GM18498 (cell line): ENCODE measurements around the gene CCZ1.
"Not testable (repeated sequence)": the region's sequence is repeated elsewhere in the genome, so short reads cannot be mapped to it uniquely, and the experiment has no call there.

Experiments used
- ATAC-seq: cut with Tn5 transposase; IDR thresholded peaks from one replicate; pipeline ENCODE4 v1.9.1; 2021; ENCODE audit warnings: mild to moderate bottlenecking, moderate library complexity; ENCODE audit not compliant: unreplicated experiment

Gene CCZ1

DNA sequence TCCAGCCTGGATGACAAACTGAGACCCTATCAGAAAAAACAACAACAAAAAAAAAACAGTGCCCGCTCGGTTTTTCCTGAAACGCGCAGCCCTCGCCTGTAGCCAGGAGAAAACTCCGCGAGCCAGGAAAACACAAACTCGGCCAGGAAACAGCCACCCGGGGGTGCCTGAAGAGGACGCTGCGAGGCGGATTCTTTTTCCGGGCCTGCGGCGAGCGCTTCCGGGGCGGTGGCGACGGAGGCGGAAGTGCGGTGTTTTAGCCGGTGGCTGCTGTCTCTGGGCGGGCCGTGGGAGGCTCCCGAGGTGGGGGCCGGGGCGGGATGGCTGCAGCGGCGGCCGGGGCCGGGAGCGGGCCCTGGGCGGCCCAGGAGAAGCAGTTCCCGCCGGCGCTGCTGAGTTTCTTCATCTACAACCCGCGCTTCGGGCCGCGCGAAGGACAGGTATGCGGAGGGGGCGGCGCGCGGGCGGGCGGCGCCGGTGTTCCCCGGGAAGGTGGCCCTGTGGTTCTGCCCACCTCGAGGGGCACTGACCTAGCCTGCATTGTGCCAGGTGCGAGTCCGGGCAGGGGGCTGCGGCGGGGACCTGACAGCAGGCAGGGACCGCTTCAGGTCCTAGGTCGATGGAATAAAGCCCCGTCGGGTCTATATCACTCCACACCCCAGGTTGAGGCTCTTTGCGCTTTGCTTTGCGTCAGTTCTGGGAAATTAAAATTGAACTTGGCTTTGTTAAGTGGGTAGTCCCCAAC lies at the start of gene CCZ1:
Gene CCZ1 (plus strand): TSS at position 254 of the 745 bp plus-strand sequence. CDS start 67 bp downstream, at position 321.
- peak; percentile 94 for ATAC-seq

DNA sequence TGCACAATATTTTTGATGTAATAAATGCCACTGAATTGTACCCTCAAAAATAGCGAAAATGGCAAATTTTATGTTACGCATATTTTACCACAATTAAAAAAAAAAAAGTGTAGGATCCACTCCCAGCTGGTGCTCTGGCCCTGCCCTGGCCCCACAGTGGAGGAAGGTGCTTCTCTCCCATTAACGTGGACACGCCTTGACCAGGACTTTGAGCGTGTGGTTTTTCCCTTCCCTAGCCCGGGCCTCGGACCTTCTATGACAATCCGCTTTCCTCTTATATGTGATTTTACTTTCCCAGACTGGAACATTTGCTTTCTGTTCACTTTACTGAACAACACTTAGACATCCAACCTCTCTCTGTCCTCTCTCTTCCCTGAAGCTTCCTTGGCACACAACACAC lies 47.6 kb upstream of the CCZ1 start:
- no peak for ATAC-seq

DNA sequence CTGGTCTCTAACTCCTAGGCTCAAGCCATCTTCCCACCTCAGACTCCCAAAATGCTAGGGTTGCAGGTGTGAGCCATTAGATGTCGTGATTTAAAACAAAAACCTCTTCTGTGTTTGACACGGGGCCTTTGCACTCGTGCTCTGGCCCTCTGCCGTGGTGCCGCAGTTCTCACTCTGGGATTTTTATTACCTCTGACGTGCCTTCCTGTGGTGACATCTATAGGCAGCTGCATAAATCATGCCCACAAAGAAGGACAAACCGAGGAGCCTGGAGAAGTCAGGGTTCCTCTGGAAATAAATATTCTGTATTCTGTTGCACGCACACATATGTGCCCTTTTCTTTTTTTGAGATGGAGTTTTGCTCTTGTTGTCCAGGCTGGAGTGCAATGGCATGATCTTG lies 43.8 kb upstream of the CCZ1 start:
- no peak for ATAC-seq

DNA sequence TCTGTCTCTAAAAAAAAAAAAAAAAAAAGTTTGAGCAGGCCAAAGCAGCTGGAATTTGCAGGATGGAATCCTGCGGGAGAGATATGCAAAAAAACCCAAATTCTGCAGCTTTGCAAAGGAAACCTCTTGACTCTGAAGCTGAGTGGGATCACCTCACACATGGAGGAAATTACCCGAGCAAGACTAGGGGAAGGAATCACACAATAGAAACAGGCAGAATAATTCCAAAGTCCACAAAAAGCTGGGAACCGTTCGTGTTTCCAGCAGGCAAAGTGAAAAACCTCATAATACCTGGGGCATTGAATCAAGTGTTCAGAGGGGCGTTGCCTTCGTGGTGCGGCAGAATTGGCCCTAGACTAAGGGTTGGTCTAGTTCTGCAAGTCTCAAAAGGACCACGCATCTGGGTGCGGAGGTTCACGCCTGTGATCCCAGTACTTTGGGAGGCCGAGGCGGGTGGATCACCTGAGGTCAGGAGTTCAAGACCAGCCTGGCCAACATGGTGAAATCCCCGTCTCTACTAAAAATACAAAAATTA lies 41.4 kb upstream of the CCZ1 start:
- ATAC-seq: not testable (repeated sequence)

GRCh38 chr7:5858494-5858893 lies 40.0 kb upstream of the CCZ1 start:
- not testable (repeated sequence) for ATAC-seq

DNA sequence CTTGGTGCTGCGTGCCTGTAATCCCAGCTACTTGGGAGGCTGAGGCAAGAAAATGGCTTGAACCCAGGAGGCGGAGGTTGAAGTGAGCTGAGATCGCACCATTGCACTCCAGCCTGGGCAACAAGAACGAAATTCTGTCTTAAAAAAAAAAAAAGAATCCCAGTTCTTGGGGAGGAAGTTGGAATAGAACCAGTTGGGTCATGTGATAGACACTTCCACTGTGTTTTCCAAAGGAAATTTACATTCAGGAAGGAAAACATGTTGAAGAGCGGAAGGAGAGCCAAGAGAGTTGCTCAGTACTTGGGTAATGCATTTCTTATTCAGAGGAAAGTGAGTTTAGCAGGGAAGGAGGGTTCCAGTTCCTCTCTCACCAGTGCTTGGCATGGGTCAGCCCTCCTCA lies 37.3 kb upstream of the CCZ1 start:
- ATAC-seq: not testable (repeated sequence)

GRCh38 chr7:5862753-5863366 lies 35.7 kb upstream of the CCZ1 start:
- ATAC-seq: not testable (repeated sequence)

DNA sequence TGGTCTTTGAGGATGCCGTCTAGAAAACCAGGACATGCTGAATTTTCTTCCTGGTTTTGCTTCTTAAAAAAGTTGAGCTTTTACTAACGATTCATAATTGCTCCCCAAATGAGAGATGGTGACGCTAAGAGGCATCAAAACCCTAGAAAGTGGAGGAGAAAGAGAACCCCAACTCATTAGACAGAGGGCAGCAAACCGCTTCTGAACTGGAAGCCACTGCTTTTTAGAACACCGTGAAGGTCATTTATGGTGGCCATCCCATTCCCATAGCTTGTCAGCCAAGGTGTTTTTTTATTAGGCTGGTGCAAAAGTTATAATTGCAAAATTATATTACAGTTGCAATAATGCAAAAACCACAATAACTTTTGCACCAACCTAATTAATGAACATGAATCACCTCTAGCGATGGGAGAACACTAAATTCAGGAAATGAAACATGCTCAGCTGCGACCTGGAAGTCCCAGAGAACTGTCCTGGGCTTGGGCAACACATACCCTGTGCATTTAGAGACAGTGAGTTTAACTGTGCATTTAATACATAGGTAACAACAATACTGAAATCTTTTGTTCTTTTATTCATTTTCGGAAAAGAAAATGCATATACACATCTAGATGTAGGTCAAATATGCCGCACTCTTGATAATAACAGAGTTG lies 33.1 kb upstream of the CCZ1 start:
- not testable (repeated sequence) for ATAC-seq

DNA sequence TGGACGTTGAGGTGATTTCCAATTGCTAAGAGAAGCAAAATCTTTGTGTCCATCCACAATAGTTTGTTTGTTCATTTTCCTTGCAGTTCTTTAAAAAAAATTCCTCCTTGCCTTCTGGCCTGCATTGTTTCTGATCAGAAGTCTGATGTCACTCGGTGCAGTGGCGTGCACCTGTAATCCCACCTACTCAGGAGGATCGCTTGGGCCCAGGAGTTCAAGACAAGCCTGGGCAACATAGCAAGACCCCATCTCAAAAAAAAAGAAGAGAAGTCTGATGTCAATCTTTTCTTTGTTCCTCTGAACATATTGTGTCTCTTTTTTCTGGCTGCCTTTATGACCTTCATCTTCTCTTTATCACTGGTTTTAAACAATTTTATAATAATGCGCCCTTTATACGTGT lies 31.5 kb upstream of the CCZ1 start:
- ATAC-seq: no peak

- ATAC-seq: not testable (repeated sequence)
Measured at GRCh38 chr7:5868928-5869341, 29.6 kb upstream of the CCZ1 start.

- no peak for ATAC-seq
Measured at GRCh38 chr7:5869691-5870090, 28.8 kb upstream of the CCZ1 start.

DNA sequence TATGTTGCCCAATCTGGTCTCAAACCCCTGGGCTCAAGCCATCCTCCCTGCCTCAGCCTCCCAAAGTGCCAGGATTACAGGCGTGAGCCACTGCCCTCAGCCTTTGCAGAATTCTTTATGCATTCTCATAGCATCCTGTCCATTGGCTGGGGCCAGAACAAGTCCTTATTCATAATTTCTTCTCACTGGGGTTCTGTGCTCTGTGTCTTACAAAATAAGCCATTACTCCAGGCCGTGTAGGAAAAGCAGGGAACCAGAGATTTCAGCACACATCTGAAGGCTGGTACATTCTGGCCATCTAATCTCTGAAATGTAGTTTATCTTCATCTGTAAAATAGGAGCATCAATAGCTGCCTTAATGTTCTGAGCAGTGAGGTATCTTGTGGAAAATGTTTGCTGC lies 28.2 kb upstream of the CCZ1 start:
- ATAC-seq: no peak

- ATAC-seq: no peak
Measured at GRCh38 chr7:5872326-5872725, 26.2 kb upstream of the CCZ1 start.

DNA sequence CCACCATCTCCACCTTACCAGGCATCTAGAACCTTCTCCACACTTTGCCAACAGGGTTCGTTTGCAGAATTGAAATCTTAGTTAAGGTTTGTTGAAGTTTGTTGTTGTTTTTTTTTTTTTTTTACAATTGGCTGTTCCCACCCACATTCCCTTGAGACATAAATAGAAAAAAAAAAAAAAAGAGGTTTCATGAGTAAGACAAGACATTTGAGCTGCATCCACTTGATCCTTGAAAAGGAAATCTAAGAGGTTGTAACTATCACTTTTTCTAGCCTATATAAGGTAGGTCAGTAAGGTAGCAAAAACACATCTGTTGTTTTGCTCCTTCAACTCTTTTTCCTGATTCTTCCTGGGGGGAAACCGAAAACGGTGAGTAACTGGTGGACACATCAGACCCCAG lies 18.9 kb upstream of the CCZ1 start:
- ATAC-seq: not testable (repeated sequence)

GRCh38 chr7:5880106-5880505 lies 18.4 kb upstream of the CCZ1 start:
- not testable (repeated sequence) for ATAC-seq

GRCh38 chr7:5884431-5884830 lies 14.1 kb upstream of the CCZ1 start:
- not testable (repeated sequence) for ATAC-seq

DNA sequence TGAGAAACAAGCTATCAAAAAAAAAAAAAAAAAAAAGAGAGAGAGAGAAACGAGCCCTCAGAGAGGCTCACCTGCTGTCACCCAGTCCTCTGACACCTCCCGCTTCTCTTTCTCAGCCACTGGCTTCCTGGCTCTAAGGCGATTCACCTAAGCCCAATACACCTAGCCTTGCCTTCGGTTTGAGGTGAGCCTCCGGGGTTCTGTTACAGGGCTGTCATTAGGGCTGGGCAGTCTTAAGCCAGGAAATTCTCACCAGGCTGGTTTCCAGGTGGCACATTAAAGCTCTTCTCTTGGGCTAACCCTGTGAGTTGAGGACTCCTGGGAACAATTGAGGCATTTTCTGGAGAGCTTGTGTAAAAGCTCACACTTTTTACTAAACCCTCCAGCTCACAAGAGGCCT lies 10.5 kb upstream of the CCZ1 start:
- not testable (repeated sequence) for ATAC-seq

DNA sequence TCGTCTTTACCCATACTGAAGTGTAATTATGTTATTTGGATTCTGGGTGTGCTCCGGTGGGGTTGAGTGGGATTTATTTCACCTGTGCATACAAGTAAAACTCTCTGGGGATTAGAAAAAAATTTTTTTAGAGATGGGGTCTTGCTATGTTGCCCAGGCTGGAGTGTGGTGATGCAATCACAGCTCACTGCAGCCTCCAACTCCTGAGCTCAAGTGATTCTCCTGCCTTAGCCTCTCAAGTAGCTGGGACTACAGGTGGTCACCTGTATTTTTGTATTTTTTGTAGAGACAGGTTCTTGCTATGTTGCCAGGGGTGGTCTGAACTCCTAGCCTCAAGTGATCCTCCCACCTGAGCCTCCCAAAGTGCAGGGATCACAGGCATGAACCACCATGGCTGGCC lies 8.3 kb upstream of the CCZ1 start:
- ATAC-seq: not testable (repeated sequence)

GRCh38 chr7:5892498-5892897 lies 6.0 kb upstream of the CCZ1 start:
- no peak for ATAC-seq

DNA sequence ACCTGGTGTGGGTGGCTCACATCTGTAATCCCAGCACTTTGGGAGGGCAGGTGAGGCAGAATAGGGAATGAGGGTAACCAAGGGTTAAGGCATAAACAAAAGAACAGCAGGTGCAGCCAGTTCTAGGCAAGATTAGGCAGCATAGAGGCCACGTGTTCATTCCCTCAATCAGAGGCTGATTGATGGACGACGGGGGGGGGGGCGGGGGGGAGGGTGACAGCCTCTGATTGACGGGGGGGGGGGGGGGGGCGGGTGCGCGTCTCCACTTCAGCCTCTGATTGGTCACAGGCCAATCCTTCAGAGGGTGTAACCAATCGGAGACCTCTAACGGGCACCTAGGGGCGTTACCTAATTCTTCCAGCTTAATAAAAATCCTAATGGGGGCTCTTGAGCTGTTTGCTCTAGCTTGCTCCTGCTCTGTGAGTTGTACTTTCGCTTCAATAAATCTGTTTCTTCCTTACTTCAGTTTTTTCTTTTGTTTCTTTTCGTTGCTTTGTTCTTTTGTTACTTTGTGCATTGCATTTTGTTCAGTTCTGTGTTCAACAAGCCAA lies 1.1 kb upstream of the CCZ1 start:
- ATAC-seq: not testable (repeated sequence)

GRCh38 chr7:5903002-5903401 lies 4.5 kb downstream of the CCZ1 start:
- not testable (repeated sequence) for ATAC-seq
